HG02623 (cell line): Measurements from ENCODE around the gene MAN2A2.

ENCODE experiments used
- ATAC-seq: cut with Tn5 transposase; IDR thresholded peaks from one replicate; pipeline ENCODE4 v1.9.1; 2021; ENCODE audit warnings: moderate library complexity; ENCODE audit not compliant: unreplicated experiment

The MAN2A2 gene

DNA sequence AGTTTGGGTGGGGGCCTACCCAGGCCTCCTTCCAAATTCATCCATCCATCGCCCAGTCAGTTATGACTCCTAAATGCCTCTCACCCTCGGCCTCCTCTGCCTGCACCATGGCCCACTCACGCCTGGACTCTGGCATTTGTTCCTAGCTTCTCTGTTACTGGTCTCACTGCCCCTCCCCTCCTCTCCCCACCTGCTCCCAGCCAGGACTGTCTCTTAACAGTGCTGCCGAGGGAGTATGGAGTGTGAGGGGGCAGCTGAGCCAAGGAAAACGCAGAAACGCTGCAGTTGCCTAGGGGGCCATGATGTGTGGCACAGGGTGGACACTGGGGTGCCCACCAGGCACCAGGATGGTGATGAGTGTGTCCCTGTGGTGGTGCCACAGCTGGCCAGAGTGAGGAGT lies 54.7 kb downstream of the MAN2A2 start:
- no peak for ATAC-seq

GRCh38 chr15:90959028-90959595 lies 56.0 kb downstream of the MAN2A2 start:
- ATAC-seq: no peak

DNA sequence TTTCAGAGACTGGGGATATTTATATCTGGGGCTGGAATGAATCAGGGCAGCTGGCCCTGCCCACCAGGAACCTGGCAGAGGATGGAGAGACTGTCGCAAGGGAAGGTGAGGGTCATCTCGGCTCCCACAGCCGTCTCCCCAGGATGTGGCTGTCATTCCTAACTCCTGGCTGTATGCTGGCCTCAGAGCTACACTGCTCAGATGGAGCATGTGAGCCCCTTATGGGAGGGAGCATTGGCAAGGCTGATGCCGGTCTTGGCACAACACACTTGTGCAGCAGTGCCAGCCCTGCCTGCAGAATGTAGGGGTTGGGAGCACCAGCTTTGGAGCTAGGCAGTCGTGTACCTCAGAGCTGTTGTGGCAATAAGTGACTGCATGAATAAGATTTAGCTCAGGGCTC lies 56.8 kb downstream of the MAN2A2 start:
- no peak for ATAC-seq

GRCh38 chr15:90960298-90961091 lies 57.4 kb downstream of the MAN2A2 start:
- ATAC-seq: no peak

DNA sequence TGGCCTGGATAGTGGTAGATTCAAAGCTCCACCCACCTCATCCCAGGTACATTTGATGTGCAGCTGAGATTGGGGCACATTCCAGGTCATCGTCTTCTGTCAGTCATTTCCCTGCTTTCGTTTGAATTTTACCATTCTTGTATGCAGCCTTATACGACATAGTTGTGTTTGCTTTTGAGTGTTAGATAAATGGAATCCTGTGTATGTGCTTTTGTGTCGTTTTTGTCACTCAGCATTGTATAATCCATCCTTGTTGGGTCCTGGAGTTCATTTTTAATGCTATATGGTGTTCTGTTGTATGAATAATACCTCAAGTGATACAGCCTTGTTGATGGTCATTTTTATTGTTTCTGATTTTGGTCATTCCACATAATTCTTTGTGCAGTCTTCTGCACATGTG lies 58.9 kb downstream of the MAN2A2 start:
- no peak for ATAC-seq

- ATAC-seq: no peak
These were observed 63.2 kb downstream of the MAN2A2 start for GRCh38 chr15:90966262-90966661.

GRCh38 chr15:90967206-90967605 lies 64.1 kb downstream of the MAN2A2 start:
- ATAC-seq: no peak

DNA sequence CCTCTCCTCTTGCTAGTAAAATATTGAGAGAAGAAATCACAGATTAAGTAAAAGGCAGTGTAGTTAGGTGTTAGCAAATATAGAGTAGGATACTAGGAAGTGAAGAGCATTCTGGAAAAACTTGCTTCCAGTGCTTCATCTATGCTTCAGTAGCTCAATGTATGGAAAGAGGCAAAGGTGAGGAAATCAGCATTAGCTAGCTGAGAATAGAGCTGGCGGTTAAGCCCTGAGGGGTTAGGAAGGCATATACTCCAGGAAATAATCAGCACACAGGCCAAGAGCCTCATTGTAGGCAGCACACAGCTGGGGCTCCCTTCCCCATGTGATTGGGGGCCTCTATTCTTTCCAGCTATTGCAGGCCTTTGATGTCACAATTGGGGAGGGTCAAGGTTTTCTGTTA lies 65.3 kb downstream of the MAN2A2 start:
- ATAC-seq: no peak

DNA sequence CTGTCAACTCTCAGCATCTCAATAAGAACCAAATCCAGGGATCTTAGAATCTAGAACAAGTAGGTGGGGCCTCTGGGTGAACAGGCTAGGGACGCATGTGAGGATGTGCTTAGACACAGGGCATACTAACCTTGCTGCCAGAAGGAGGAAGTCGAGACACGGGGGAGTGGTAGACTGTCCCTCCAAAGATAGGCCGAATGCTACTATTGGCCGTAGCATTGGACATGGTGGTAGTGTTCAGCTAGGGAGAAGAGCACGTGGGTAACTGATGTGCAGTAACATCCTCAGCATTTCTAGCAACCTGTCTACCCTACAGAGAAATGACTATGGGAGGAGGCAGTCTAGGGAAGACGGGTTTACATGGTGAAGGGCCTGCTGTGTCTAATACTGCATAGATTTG lies 67.2 kb downstream of the MAN2A2 start:
- ATAC-seq: no peak

- no peak for ATAC-seq
These were observed 69.0 kb downstream of the MAN2A2 start for GRCh38 chr15:90972133-90972532.
